ENCODE data around the gene CALN1. TPM values are rescaled to one million over a fixed set of nuclear protein-coding genes. Genes with fewer than 3 reads are reported as not detected.

Gene CALN1
- total and polyA plus RNA-seq, 2 of the 8 experiments (the other 6 are each of a cell fraction or from before 2014, with no cell fraction given): 6.4 to 15.2 TPM

GRCh38 chr7:71746006-71746405 lies 666.1 kb downstream of the CALN1 start:
- Histone ChIP-seq H2AFZ (ENCODE audit: low read length) (no peak overlapping the region), H3K9me3 (ENCODE audit: insufficient read depth in 2 of 2, low read depth in 1 of 2, low read length in 1 of 2) (peaks cover 0 to 7% of the 10 kb centered on the region in 2 experiments; a peak in 1 of 4 replicates), H3K79me1 (ENCODE audit: low read depth, low read length) (no peaks in the 10 kb centered on the region), H3K14ac (ENCODE audit: insufficient read length) (no peak overlapping the region), H3K9ac (replicated peaks in 1 of 4; ENCODE audit: extremely low read depth in 1 of 4, low read depth in 3 of 4, low read length in 3 of 4) (no peak overlapping the region), H2AK5ac (ENCODE audit: low read depth, low read length) (no peak overlapping the region), H3K4me3 (ENCODE audit: extremely low read depth in 1 of 4, insufficient read depth in 2 of 4, low read depth in 3 of 4, low read length in 4 of 4) (no peak overlapping the region), H2BK120ac (replicated peaks; ENCODE audit: low read depth, low read length) (no peak overlapping the region), H4K20me1 (replicated peaks in 1 of 2; ENCODE audit: control insufficient read depth in 1 of 2, insufficient read depth in 2 of 2, low read length in 2 of 2) (no peaks in the 10 kb centered on the region), H3K23me2 (ENCODE audit: low read depth, low read length) (no peaks in the 10 kb centered on the region), H3K36me3 (ENCODE audit: control insufficient read depth in 2 of 4, insufficient read depth in 4 of 4, low read length in 3 of 4) (no peaks in the 10 kb centered on the region), H3K23ac (ENCODE audit: insufficient read length) (no peak overlapping the region), H3K4me2 (ENCODE audit: insufficient read depth in 1 of 2, low read depth in 2 of 2, low read length in 2 of 2) (no peak overlapping the region), H3K4ac (replicated peaks; ENCODE audit: insufficient read length, low read depth, low read length) (no peak overlapping the region), H2BK12ac (ENCODE audit: low read depth, low read length) (no peak overlapping the region), H3K79me2 (ENCODE audit: control insufficient read depth in 1 of 2, insufficient read depth in 2 of 2, low read length in 2 of 2) (no peaks in the 10 kb centered on the region), H3K4me1 (replicated peaks in 1 of 4; ENCODE audit: control insufficient read depth in 3 of 4, insufficient read depth in 4 of 4, low read length in 3 of 4) (no peaks in the 10 kb centered on the region), H3K27me3 (replicated peaks in 1 of 4; ENCODE audit: control insufficient read depth in 3 of 4, extremely low read depth in 1 of 4, insufficient read depth in 3 of 4, low read length in 3 of 4) (no peaks in the 10 kb centered on the region), H3K56ac (replicated peaks; ENCODE audit: insufficient read length, low read depth, low read length) (no peak overlapping the region), H4K91ac (replicated peaks; ENCODE audit: insufficient read length, low read length) (peak overlapping the region; percentile 11), H4K8ac (ENCODE audit: extremely low read depth, insufficient read depth, low read length) (no peak overlapping the region), H3K18ac (ENCODE audit: extremely low read depth, low read length) (no peak overlapping the region), H2BK20ac (ENCODE audit: low read length) (no peak overlapping the region), H2BK15ac (ENCODE audit: low read length) (no peak overlapping the region), H3K27ac (ENCODE audit: low read depth, low read length) (no peak overlapping the region), H4K5ac (ENCODE audit: insufficient read length, low read depth, low read length) (no peak overlapping the region), H2BK5ac (ENCODE audit: low read depth, low read length) (no peak overlapping the region)
- TF ChIP-seq RAD21 (IDR thresholded peaks at IDR 0.05 in 1 of 2, conservative IDR thresholded peaks at IDR 0.05 in 1 of 2; ENCODE audit: low read depth in 2 of 2, low read length in 2 of 2) (peak; percentile 41 to 62), RBBP5 (IDR thresholded peaks at IDR 0.05; ENCODE audit: borderline replicate concordance, low read depth, low read length) (no peak), SIN3A (conservative IDR thresholded peaks at IDR 0.05 in 1 of 2, IDR thresholded peaks at IDR 0.05 in 1 of 2; ENCODE audit: low read depth in 1 of 2, low read length in 2 of 2) (no peak), CTCF (IDR thresholded peaks at IDR 0.05; ENCODE audit: control extremely low read depth in 1 of 3, insufficient read depth in 1 of 3, low read depth in 1 of 3, low read length in 3 of 3) (peak in 2 of 3 experiments; percentile 22 to 25; a peak in 3 of 4 replicates)
- ChIA-PET POLR2A (ENCODE audit: partially characterized antibody) (no interaction called here), CTCF (ENCODE audit: partially characterized antibody) (interaction anchor here (0.6 to 1.3 kb wide), 3 partner anchors 462 to 918 kb away, joined by 3 to 4 read pairs (median 4); no protein-coding TSS in a partner anchor)
- FAIRE-seq: peak; percentile 60
- no peak for DNase-seq (ENCODE audit: low read depth in 1 of 2, low spot score in 2 of 2)
- 91% methylated on average over 5 of the region's 5 CpGs; no CpG with 5 or more reads in 1 of the 2 experiments for WGBS, 2 experiments (ENCODE audit: extremely low coverage in 1 of 2, insufficient coverage in 1 of 2, insufficient read length in 1 of 2, insufficient replicate concordance in 2 of 2, low coverage in 1 of 2, low lambda C conversion rate in 2 of 2, missing lambda C conversion rate in 1 of 2)

Data from H1 (cell line).